H1 (cell line): Measurements from ENCODE around the gene PTPN2.

Experiments
- JUND ChIP-seq: IDR thresholded peaks from 2 replicates; pipeline ENCODE4 v1.6.1; 2011; ENCODE audit warnings: mild to moderate bottlenecking, improper control_type of control experiment, low read length
- TAF1 ChIP-seq: IDR thresholded peaks from 2 replicates; pipeline ENCODE4 v1.6.1; 2011; ENCODE audit warnings: mild to moderate bottlenecking, low read depth, low read length
- TF ChIP-seq, protein P1 (sequence below), 3 experiments: IDR thresholded peaks; 1 replicate in 2 of 3; 2 replicates in 1 of 3; pipeline versions ENCODE4 v1.5.1 to v1.6.1; 2011; ENCODE audit warnings: low read length in 3 of 3, mild to moderate bottlenecking in 3 of 3, inconsistent platforms in 2 of 3, low read depth in 1 of 3, moderate library complexity in 1 of 3; ENCODE audit not compliant: insufficient read depth in 1 of 3; ENCODE audit errors: control extremely low read depth in 1 of 3
- TF ChIP-seq, protein P2 (sequence below): IDR thresholded peaks from 2 replicates; pipeline ENCODE4 v1.6.1; 2011; ENCODE audit warnings: low read length, improper control_type of control experiment

DNA sequence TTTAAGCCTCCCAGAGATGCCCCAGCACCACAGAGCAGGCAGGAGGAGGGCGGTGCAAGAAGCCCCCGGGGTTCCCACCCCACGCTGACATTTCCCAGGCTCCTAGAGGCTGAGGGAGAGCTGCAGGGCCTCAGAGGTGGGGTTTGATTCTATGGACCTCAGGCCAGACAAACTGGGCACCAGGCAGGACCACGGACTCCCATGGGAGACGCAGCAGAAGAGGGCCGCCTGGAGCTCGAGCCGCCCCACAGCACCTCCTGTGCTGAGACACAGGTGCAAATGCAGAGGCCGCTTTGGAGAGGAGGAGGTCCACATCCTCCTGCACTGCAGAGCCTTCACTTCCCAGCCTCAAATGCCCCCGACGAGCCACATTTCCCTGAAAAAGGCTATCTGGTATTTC, 118.5 kb downstream of the PTPN2 start:
- TF ChIP-seq, protein P1, sequence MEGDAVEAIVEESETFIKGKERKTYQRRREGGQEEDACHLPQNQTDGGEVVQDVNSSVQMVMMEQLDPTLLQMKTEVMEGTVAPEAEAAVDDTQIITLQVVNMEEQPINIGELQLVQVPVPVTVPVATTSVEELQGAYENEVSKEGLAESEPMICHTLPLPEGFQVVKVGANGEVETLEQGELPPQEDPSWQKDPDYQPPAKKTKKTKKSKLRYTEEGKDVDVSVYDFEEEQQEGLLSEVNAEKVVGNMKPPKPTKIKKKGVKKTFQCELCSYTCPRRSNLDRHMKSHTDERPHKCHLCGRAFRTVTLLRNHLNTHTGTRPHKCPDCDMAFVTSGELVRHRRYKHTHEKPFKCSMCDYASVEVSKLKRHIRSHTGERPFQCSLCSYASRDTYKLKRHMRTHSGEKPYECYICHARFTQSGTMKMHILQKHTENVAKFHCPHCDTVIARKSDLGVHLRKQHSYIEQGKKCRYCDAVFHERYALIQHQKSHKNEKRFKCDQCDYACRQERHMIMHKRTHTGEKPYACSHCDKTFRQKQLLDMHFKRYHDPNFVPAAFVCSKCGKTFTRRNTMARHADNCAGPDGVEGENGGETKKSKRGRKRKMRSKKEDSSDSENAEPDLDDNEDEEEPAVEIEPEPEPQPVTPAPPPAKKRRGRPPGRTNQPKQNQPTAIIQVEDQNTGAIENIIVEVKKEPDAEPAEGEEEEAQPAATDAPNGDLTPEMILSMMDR (IDR thresholded peaks at IDR 0.05; ENCODE audit: control extremely low read depth in 1 of 3, insufficient read depth in 1 of 3, low read depth in 1 of 3, low read length in 3 of 3), result no peak
- TF ChIP-seq, protein P2, sequence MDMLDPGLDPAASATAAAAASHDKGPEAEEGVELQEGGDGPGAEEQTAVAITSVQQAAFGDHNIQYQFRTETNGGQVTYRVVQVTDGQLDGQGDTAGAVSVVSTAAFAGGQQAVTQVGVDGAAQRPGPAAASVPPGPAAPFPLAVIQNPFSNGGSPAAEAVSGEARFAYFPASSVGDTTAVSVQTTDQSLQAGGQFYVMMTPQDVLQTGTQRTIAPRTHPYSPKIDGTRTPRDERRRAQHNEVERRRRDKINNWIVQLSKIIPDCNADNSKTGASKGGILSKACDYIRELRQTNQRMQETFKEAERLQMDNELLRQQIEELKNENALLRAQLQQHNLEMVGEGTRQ, result no peak
- TF ChIP-seq JUND, result no peak
- TF ChIP-seq TAF1, result no peak
